Cardiac fibroblast (primary cell): ENCODE data around the gene ASB1.
A peak's percentile ranks its signal among the peaks of the same experiment; 100 is the strongest.

ENCODE experiments used
- DNase-seq, 2 donors: peaks; one replicate each; pipeline versions ENCODE4 v3.0.0 to v3.0.0-alpha.2; 2010; ENCODE audit warnings: low read depth in 2 of 2
- H3K4me3 ChIP-seq, 2 donors: replicated peaks in 1 of 2; 1 replicate in 1 of 2; 2 replicates in 1 of 2; pipeline ENCODE4 v1.5.1; 2011; ENCODE audit warnings: low read depth in 2 of 2, low read length in 2 of 2, mild to moderate bottlenecking in 2 of 2, moderate library complexity in 1 of 2
- TF ChIP-seq, protein P1 (sequence below): IDR thresholded peaks from one replicate; pipeline ENCODE4 v1.5.1; 2011; ENCODE audit warnings: low read depth, mild to moderate bottlenecking, low read length, inconsistent platforms

ASB1 gene

DNA sequence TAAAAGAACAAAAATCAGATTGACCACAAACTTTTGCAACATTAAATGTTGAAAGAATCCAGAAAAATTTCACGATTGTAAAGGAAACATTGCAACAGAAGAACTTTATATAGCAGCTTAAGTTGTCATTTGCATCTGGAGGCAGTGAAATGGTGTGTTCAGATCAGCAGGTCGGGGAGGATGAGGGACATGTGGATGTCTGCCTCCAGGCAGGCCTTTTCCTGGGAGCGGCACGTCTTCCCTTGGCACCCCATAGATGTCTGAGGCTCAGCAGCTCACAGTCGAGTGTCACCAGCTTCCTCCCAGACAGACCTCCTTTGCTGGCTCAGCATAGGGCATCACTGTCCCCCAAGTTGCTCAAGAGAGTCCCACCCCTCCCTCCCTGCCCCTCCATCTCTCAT, 44.3 kb upstream of the ASB1 start:
- TF ChIP-seq, protein P1, sequence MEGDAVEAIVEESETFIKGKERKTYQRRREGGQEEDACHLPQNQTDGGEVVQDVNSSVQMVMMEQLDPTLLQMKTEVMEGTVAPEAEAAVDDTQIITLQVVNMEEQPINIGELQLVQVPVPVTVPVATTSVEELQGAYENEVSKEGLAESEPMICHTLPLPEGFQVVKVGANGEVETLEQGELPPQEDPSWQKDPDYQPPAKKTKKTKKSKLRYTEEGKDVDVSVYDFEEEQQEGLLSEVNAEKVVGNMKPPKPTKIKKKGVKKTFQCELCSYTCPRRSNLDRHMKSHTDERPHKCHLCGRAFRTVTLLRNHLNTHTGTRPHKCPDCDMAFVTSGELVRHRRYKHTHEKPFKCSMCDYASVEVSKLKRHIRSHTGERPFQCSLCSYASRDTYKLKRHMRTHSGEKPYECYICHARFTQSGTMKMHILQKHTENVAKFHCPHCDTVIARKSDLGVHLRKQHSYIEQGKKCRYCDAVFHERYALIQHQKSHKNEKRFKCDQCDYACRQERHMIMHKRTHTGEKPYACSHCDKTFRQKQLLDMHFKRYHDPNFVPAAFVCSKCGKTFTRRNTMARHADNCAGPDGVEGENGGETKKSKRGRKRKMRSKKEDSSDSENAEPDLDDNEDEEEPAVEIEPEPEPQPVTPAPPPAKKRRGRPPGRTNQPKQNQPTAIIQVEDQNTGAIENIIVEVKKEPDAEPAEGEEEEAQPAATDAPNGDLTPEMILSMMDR, result no peak
- DNase-seq, result peak; percentile 50 to 51
- no peak overlapping the region for H3K4me3 ChIP-seq

DNA sequence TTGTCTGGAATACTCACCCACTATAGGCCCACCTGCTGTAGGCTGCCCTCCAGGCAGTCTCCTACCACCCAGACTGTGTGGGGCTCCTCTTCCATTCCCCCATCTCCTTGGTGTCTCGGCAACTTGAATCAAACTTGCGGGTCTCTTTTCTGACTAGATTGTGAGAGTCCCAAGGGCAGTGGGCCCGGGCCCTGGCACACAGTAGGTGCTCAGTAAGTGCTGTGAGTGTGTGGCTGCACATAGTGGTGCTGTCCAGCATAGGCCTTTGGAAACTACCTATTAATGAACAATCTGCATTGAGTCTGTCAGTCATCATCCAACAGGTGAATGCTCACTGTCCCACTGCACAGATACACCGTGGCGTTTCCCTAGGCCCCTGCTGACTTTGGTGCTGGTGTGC, 43.6 kb upstream of the ASB1 start:
- TF ChIP-seq, protein P1, result no peak
- no peak for DNase-seq
- H3K4me3 ChIP-seq, result no peak overlapping the region

DNA sequence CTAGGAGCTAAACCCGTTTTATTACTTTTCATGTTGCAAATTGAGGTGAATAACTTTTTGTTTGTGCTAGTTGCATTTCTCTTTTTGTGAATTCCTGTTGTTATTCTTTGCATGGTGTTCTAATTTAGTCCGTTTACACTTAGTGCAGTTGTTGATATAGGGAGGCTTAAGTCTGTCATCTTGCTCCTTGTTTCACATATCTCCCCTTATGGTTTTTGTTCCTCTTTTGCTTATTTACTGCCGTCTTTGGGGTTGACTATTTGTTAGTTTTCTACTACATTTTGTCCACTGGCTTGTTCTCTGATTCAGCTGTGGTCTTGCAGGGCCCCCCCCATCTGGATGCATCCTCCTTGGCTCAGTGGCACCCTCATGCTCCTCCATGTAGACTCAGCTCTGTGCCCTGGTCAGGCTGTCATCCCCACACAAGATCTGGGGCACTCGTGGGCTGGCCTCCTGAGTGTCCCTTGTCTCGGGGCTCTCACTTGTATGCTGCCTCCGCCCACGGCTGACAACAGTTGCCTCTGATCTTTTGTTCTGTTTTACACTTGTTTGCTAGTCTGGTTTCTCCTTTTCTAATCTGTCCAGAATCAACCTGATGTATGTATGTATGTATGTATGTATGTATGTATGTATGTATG, 42.9 kb upstream of the ASB1 start:
- H3K4me3 ChIP-seq, result no peak overlapping the region
- TF ChIP-seq, protein P1, result no peak
- DNase-seq, result no peak

DNA sequence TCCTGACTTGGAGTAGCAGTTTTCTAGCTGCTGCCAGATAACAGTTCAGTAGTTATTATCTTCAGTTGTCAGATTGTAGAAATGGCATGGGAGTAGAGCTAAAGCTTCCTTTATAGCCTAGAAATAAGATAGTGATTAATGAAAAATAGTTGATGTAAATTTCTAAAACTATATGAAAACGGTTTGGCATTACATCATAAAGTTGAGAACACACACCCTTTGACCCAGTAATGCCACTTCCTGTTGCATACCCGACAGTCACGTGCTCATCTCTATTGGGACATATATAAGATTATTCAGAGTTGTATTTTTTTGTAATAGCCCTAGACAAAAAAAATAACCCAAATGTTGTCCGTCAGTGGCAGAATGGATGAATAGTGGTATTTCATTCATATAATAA, 39.4 kb upstream of the ASB1 start:
- TF ChIP-seq, protein P1, result no peak
- no peak overlapping the region for H3K4me3 ChIP-seq
- peak; percentile 64 for DNase-seq

DNA sequence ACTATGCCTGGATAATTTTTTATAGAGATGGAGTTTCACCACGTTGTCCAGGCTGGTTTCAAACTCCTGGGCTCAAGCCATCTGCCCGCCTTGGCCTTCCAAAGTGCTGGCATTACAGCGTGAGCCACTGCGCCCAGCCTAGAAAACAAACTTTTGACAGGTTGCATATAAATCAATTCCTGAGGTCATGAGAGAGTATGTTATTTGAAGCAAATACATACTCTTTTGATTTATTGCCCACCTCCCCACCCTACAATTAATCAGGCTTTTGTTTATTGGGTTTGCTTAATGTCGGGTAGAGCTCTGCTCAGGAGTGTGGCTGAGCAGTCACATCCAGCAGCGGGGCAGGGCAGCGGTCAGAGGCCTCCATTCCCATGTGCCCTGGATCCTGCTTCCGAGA, 37.9 kb upstream of the ASB1 start:
- DNase-seq, result no peak
- TF ChIP-seq, protein P1, result no peak
- no peak overlapping the region for H3K4me3 ChIP-seq

DNA sequence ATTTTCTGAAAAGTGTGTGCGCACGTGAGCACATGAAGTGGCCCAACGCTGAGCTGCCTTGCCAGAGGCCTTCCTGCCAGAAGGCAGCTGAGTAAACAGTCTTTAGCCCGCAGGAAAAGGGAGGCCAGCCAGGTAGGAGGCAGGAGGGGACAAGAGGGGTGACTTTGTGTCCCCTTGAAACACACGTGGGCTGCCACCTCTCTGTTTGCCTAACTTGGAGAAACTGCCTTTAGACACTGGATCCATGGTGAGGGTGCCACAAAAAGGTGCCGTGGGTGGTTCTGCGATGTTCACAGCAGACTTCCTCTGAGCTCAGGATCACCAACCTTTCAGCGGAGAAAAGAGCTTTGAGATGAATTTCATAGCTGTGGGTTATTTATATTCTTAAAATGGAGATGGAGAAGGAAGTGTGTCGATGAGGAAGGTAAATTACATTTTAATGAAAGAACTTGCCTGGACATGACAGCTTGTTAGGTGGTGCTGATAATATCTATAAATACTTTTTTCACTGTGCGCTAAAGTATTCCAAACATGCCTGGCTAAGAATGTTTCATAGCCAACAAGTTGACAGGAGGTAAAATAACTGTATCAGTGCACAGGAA, 36.6 kb upstream of the ASB1 start:
- H3K4me3 ChIP-seq, result no peak overlapping the region
- no peak for DNase-seq
- TF ChIP-seq, protein P1, result no peak
